ENCODE measurements around the gene RNF31.

DNA sequence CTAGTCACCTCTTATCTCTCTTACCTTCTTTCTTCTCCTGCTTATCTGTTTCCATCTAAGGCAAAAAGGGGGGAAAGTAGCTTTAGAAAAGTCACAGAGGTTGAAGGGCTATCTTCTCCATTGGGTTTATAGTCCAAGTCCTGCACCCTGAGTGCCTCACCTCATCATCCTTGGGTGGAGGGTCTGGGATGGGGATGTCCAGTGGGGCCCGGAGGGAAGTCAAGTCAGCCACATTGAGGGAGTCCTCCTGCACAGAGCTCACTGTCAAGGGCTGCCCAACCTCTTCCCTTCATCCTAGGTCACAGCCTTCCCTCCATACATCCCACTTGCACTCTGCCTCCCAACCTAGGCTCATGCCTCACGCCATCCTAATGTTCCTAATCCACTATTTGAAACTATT, 2.1 kb upstream of the RNF31 start:
- TF ChIP-seq, protein P1, sequence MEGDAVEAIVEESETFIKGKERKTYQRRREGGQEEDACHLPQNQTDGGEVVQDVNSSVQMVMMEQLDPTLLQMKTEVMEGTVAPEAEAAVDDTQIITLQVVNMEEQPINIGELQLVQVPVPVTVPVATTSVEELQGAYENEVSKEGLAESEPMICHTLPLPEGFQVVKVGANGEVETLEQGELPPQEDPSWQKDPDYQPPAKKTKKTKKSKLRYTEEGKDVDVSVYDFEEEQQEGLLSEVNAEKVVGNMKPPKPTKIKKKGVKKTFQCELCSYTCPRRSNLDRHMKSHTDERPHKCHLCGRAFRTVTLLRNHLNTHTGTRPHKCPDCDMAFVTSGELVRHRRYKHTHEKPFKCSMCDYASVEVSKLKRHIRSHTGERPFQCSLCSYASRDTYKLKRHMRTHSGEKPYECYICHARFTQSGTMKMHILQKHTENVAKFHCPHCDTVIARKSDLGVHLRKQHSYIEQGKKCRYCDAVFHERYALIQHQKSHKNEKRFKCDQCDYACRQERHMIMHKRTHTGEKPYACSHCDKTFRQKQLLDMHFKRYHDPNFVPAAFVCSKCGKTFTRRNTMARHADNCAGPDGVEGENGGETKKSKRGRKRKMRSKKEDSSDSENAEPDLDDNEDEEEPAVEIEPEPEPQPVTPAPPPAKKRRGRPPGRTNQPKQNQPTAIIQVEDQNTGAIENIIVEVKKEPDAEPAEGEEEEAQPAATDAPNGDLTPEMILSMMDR (IDR thresholded peaks at IDR 0.05): no peak
- TF ChIP-seq POLR2A (IDR thresholded peaks at IDR 0.05): no peak
- no peak for TF ChIP-seq POLR2AphosphoS5 (IDR thresholded peaks at IDR 0.05)
